GM12878 (cell line): ENCODE data around the gene CNNM3. TPM values are rescaled to one million over a fixed set of nuclear protein-coding genes. Genes with fewer than 3 reads are reported as not detected.

Experiments used
- ATAC-seq: fragments of 200-7000 bp; cut with Tn5 transposase; 3 replicates; pipeline ENCODE4 v1.9.1; 2020; ENCODE audit warnings: mild to moderate bottlenecking, moderate library complexity
- BruUV-seq: library from RNA; stranded (reverse); fragments of 400-500 nt; replicated peaks from 2 replicates; lab custom pipeline; 2021; lab: Mats Ljungman, UMichigan
- CTCF ChIA-PET: fragments of 300-600 bp; sonication (Branson Sonifier 250); formaldehyde crosslinking; extraction: SDS; loops from one replicate; lab custom pipeline; 2021; ENCODE audit warnings: inconsistent platforms; lab: Yijun Ruan, JAX
- POLR2A ChIA-PET: fragments of 350-600 bp; formaldehyde crosslinking; extraction: SDS; loops from one replicate; lab custom pipeline; 2021; ENCODE audit warnings: inconsistent platforms; lab: Charles Lee
- RAD21 ChIA-PET: fragments of 300-600 bp; sonication (Branson Sonifier 250); formaldehyde crosslinking; loops from one replicate; lab custom pipeline; 2023; ENCODE audit warnings: antibody characterized with exemption; ENCODE audit not compliant: unreplicated experiment; lab: Charles Lee
- SMC1A ChIA-PET: fragments of 300-600 bp; sonication (Branson Sonifier 250); formaldehyde crosslinking; loops from one replicate; lab custom pipeline; 2023; ENCODE audit not compliant: unreplicated experiment, uncharacterized antibody; lab: Charles Lee
- DNase-seq: peaks from one replicate; pipeline ENCODE4 v3.0.0-alpha.2; 2011; ENCODE audit warnings: low read depth, low spot score
- FAIRE-seq: peaks from 3 replicates; lab custom pipeline; 2011; peaks lifted over from hg19 to GRCh38; lab: Jason Lieb, UNC
- H2AFZ ChIP-seq: 2 replicates; pipeline ENCODE4 v1.6.0; 2011; ENCODE audit warnings: low read depth, low read length, control low read depth; ENCODE audit not compliant: control insufficient read depth
- H3K27ac ChIP-seq: 2 replicates; pipeline ENCODE4 v1.5.1; 2011; ENCODE audit warnings: control low read depth; ENCODE audit not compliant: control insufficient read depth, insufficient read depth
- H3K27me3 ChIP-seq, 2 experiments: replicated peaks in 1 of 2; 2 replicates each; pipeline versions ENCODE4 v1.6.0 to v1.6.1; 2011; ENCODE audit warnings: low read length in 1 of 2; ENCODE audit not compliant: control insufficient read depth in 2 of 2, insufficient read depth in 2 of 2
- H3K36me3 ChIP-seq, 2 experiments: 2 replicates each; pipeline ENCODE4 v1.5.1; 2011; ENCODE audit warnings: low read length in 1 of 2; ENCODE audit not compliant: control insufficient read depth in 2 of 2, insufficient read depth in 2 of 2
- H3K4me1 ChIP-seq: 2 replicates; pipeline ENCODE4 v1.6.1; 2011; ENCODE audit warnings: mild to moderate bottlenecking, low read length, moderate library complexity, mixed read lengths; ENCODE audit not compliant: control insufficient read depth, insufficient read depth
- H3K4me2 ChIP-seq: 2 replicates; pipeline ENCODE4 v1.6.0; 2011; ENCODE audit warnings: control low read depth; ENCODE audit not compliant: control insufficient read depth, insufficient read depth
- H3K4me3 ChIP-seq: fragments of 200-600 bp; sonication (generic); 2 replicates; pipeline ENCODE4 v1.5.1; 2016
- H3K79me2 ChIP-seq: 2 replicates; pipeline ENCODE4 v1.6.0; 2011; ENCODE audit warnings: low read length; ENCODE audit not compliant: control insufficient read depth, insufficient read depth
- H3K9ac ChIP-seq: 2 replicates; pipeline ENCODE4 v1.8.0; 2011; ENCODE audit warnings: low read length, control low read depth, mixed read lengths; ENCODE audit not compliant: control insufficient read depth, insufficient read depth
- H3K9me3 ChIP-seq: replicated peaks from 3 replicates; pipeline ENCODE4 v1.5.1; 2011; ENCODE audit warnings: mild to moderate bottlenecking, low read length; ENCODE audit not compliant: control insufficient read depth, insufficient read depth
- H4K20me1 ChIP-seq: 2 replicates; pipeline ENCODE4 v1.6.0; 2011; ENCODE audit not compliant: control insufficient read depth, insufficient read depth
- ATF7 ChIP-seq: fragments of 450-650 bp; IDR thresholded peaks from 2 replicates; pipeline ENCODE4 v1.6.1; 2016; ENCODE audit warnings: low read depth, mild to moderate bottlenecking
- EED ChIP-seq: sonication (generic); IDR thresholded peaks from 2 replicates; pipeline ENCODE4 v1.6.1; 2016; ENCODE audit warnings: antibody characterized with exemption, low read depth
- FOXM1 ChIP-seq: IDR thresholded peaks from 2 replicates; pipeline ENCODE4 v1.6.1; 2012; ENCODE audit warnings: low read depth, mild to moderate bottlenecking, inconsistent platforms, low read length, moderate library complexity
- HDGF ChIP-seq: fragments of 450-650 bp; IDR thresholded peaks from 2 replicates; pipeline ENCODE4 v1.6.1; 2016; ENCODE audit warnings: antibody characterized with exemption
- IKZF1 ChIP-seq: fragments of 450-650 bp; conservative IDR thresholded peaks from 2 replicates; pipeline ENCODE4 v1.6.1; 2017; ENCODE audit warnings: antibody characterized with exemption, mild to moderate bottlenecking
- KLF5 ChIP-seq: fragments of 450-650 bp; IDR thresholded peaks from 2 replicates; pipeline ENCODE4 v1.6.1; 2014; ENCODE audit warnings: mild to moderate bottlenecking; ENCODE audit not compliant: partially characterized antibody
- MEF2B ChIP-seq: fragments of 450-650 bp; IDR thresholded peaks from 2 replicates; pipeline ENCODE4 v1.6.1; 2018; ENCODE audit warnings: mild to moderate bottlenecking, moderate library complexity; ENCODE audit not compliant: partially characterized antibody, poor library complexity, severe bottlenecking
- MTA2 ChIP-seq: fragments of 450-650 bp; IDR thresholded peaks from 2 replicates; pipeline ENCODE4 v1.6.1; 2016; ENCODE audit warnings: low read depth, mild to moderate bottlenecking, moderate library complexity
- NFXL1 ChIP-seq: fragments of 450-650 bp; IDR thresholded peaks from 2 replicates; pipeline ENCODE4 v1.6.1; 2017; ENCODE audit warnings: antibody characterized with exemption, mild to moderate bottlenecking, borderline replicate concordance
- PAX8 ChIP-seq: fragments of 450-650 bp; IDR thresholded peaks from 2 replicates; pipeline ENCODE4 v1.6.1; 2017; ENCODE audit warnings: mild to moderate bottlenecking, moderate library complexity
- RAD51 ChIP-seq: fragments of 450-650 bp; IDR thresholded peaks from 2 replicates; pipeline ENCODE4 v1.6.1; 2016; ENCODE audit warnings: moderate library complexity, mild to moderate bottlenecking, inconsistent platforms
- RFX5 ChIP-seq: IDR thresholded peaks from 2 replicates; pipeline ENCODE4 v1.6.1; 2011; ENCODE audit warnings: low read depth, low read length, improper control_type of control experiment
- SPI1 ChIP-seq: IDR thresholded peaks from 2 replicates; pipeline ENCODE4 v1.6.1; 2011; ENCODE audit warnings: low read depth, mild to moderate bottlenecking, low read length, moderate library complexity, borderline replicate concordance; ENCODE audit not compliant: insufficient read depth
- SUPT20H ChIP-seq: IDR thresholded peaks from 2 replicates; pipeline ENCODE4 v1.6.1; 2011; ENCODE audit warnings: low read depth, mild to moderate bottlenecking, low read length, moderate library complexity, borderline replicate concordance; ENCODE audit not compliant: control insufficient read depth
- SUZ12 ChIP-seq: fragments of 200-600 bp; sonication (generic); IDR thresholded peaks from one replicate; pipeline ENCODE4 v1.6.1; 2018; ENCODE audit warnings: antibody characterized with exemption, mild to moderate bottlenecking; ENCODE audit not compliant: unreplicated experiment
- TAF1 ChIP-seq: IDR thresholded peaks from 2 replicates; pipeline ENCODE4 v1.6.1; 2011; ENCODE audit warnings: mild to moderate bottlenecking, low read depth, low read length, borderline replicate concordance
- ZBED1 ChIP-seq: IDR thresholded peaks from 2 replicates; pipeline ENCODE4 v1.6.1; 2016; ENCODE audit warnings: borderline replicate concordance
- ZZZ3 ChIP-seq: IDR thresholded peaks from 2 replicates; pipeline ENCODE4 v1.6.1; 2011; ENCODE audit warnings: low read depth; ENCODE audit not compliant: control insufficient read depth, insufficient read length
- WGBS: methylation state at CpG from one replicate; pipeline ENCODE4 v1.1.6; 2016; ENCODE audit warnings: low lambda C conversion rate; ENCODE audit not compliant: insufficient replicate concordance, insufficient coverage; ENCODE audit errors: missing lambda C conversion rate; 5-methylcytosine and 5-hydroxymethylcytosine counted together
- in situ Hi-C: fragments of 300-500 bp; cut with MboI; formaldehyde crosslinking; loops from 9 replicates; pipeline ENCODE4 v1.14.3; 2018; ENCODE audit warnings: mixed read lengths
- intact Hi-C: fragments of 100-400 bp; cut with micrococcal nuclease; formaldehyde crosslinking; loops from one replicate; pipeline ENCODE4 v1.14.2; 2022; ENCODE audit not compliant: unreplicated experiment
- polyA plus RNA-seq, 11 experiments: library from polyadenylated mRNA; depleted of rRNA in 4 of 11; unstranded in 6 of 11; stranded (reverse) in 5 of 11; fragments of >200 nt; fragmentation: Nextera tagmentation in 4 of 11; fragmentation: Illumina TruSeq in 1 of 11; extraction: Ambion mirVana in 4 of 11; extraction: Trizol in 1 of 11; gene quantifications; 1 replicate in 1 of 11; 2 replicates in 10 of 11; pipeline versions ENCODE4 v1.2.1 to v1.2.3, GENCODE V29; 2011 to 2016; ENCODE audit warnings: inconsistent platforms in 2 of 11, missing spikeins in 2 of 11, low read depth in 1 of 11
- total RNA-seq, 4 experiments: library from RNA; depleted of rRNA in 3 of 4; stranded (reverse); fragments of >200 nt in 3 of 4; fragmentation: Illumina TruSeq in 1 of 4; extraction: Trizol in 1 of 4; gene quantifications; 2 replicates each; pipeline versions ENCODE4 v1.2.1 to v1.2.3, GENCODE V29; 2013 to 2021
- TF ChIP-seq, protein P1 (sequence below): IDR thresholded peaks from 2 replicates; pipeline ENCODE4 v1.6.1; 2011; ENCODE audit warnings: mild to moderate bottlenecking, low read depth, low read length, moderate library complexity; ENCODE audit not compliant: insufficient replicate concordance
- TF ChIP-seq, protein P2 (sequence below): fragments of 450-650 bp; IDR thresholded peaks from 2 replicates; pipeline ENCODE4 v1.6.1; 2017; ENCODE audit warnings: antibody characterized with exemption, mild to moderate bottlenecking, moderate library complexity

Gene CNNM3
- total and polyA plus RNA-seq, 10 of the 15 experiments (the other 5 are each of a cell fraction or from before 2014, with no cell fraction given): 0.72 to 14.3 (median 4.0) TPM

GRCh38 chr2:96768083-96768561 lies 47.9 kb upstream of the CNNM3 start:
- H3K79me2 ChIP-seq: peaks cover 57% of the 10 kb centered on the region
- 10% methylated on average over 8 of the region's 8 CpGs for WGBS
- BruUV-seq: no TSS peak
- ChIA-PET POLR2A (interaction anchor here (0.5 to 1.3 kb wide), 8 partner anchors 13 to 605 kb away, joined by 3 to 5 read pairs (median 3); no protein-coding TSS in a partner anchor), RAD21 (interaction anchor here (0.5 to 2.1 kb wide), 7 partner anchors 22 to 501 kb away, joined by 3 to 12 read pairs (median 3); partner anchors contain the start of gene ANKRD39), CTCF (interaction anchor here (0.6 to 2.7 kb wide), 7 partner anchors 9 to 191 kb away, joined by 3 to 10 read pairs (median 4); partner anchors contain the start of gene ANKRD39), SMC1A (interaction anchor here (0.5 to 2.4 kb wide), 6 partner anchors 11 to 186 kb away, joined by 3 to 8 read pairs (median 4); no protein-coding TSS in a partner anchor)
- intact Hi-C loops (loop anchor here (10.0 kb wide), 1 partner anchor 233 kb away; the partner anchor contains the start of gene ARID5A), in situ Hi-C loops (no loop called here)
- ATAC-seq (peak; percentile 57), DNase-seq (peak; percentile 66), FAIRE-seq (peak; percentile 61)
- no peaks in the 10 kb centered on the region for H3K9me3 ChIP-seq
- H3K27ac ChIP-seq: peak overlapping the region; percentile 68
- H3K4me1 ChIP-seq: peaks cover 47% of the 10 kb centered on the region
- H4K20me1 ChIP-seq: no peaks in the 10 kb centered on the region
- peak overlapping the region; percentile 57 for H2AFZ ChIP-seq
- peak overlapping the region; percentile 76 for H3K4me2 ChIP-seq
- H3K4me3 ChIP-seq: peak overlapping the region; percentile 76
- peak overlapping the region; percentile 5; the same call in 1 of the 2 replicates for H3K9ac ChIP-seq
- H3K27me3 ChIP-seq: no peaks in the 10 kb centered on the region
- H3K36me3 ChIP-seq: peaks cover 0 to 5% of the 10 kb centered on the region in 2 experiments; a peak in 1 of 4 replicates
- TF ChIP-seq HDGF (no peak), RFX5 (no peak), FOXM1 (no peak), IKZF1 (peak; percentile 62), NFXL1 (no peak), MTA2 (peak; percentile 25; the same call in 1 of the 2 replicates), SUZ12 (no peak), ATF7 (peak; percentile 37; the same call in 1 of the 2 replicates), ZZZ3 (no peak), KLF5 (no peak), TAF1 (no peak), RAD51 (peak; percentile 61), ZBED1 (no peak), SPI1 (no peak), PAX8 (no peak), EED (peak; percentile 58), MEF2B (no peak), SUPT20H (no peak)
- TF ChIP-seq, protein P1, sequence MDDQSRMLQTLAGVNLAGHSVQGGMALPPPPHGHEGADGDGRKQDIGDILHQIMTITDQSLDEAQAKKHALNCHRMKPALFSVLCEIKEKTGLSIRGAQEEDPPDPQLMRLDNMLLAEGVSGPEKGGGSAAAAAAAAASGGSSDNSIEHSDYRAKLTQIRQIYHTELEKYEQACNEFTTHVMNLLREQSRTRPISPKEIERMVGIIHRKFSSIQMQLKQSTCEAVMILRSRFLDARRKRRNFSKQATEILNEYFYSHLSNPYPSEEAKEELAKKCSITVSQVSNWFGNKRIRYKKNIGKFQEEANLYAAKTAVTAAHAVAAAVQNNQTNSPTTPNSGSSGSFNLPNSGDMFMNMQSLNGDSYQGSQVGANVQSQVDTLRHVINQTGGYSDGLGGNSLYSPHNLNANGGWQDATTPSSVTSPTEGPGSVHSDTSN: no peak
- TF ChIP-seq, protein P2, sequence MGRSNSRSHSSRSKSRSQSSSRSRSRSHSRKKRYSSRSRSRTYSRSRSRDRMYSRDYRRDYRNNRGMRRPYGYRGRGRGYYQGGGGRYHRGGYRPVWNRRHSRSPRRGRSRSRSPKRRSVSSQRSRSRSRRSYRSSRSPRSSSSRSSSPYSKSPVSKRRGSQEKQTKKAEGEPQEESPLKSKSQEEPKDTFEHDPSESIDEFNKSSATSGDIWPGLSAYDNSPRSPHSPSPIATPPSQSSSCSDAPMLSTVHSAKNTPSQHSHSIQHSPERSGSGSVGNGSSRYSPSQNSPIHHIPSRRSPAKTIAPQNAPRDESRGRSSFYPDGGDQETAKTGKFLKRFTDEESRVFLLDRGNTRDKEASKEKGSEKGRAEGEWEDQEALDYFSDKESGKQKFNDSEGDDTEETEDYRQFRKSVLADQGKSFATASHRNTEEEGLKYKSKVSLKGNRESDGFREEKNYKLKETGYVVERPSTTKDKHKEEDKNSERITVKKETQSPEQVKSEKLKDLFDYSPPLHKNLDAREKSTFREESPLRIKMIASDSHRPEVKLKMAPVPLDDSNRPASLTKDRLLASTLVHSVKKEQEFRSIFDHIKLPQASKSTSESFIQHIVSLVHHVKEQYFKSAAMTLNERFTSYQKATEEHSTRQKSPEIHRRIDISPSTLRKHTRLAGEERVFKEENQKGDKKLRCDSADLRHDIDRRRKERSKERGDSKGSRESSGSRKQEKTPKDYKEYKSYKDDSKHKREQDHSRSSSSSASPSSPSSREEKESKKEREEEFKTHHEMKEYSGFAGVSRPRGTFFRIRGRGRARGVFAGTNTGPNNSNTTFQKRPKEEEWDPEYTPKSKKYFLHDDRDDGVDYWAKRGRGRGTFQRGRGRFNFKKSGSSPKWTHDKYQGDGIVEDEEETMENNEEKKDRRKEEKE: no peak
